ENCODE results near the gene ZMYND15.

DNA sequence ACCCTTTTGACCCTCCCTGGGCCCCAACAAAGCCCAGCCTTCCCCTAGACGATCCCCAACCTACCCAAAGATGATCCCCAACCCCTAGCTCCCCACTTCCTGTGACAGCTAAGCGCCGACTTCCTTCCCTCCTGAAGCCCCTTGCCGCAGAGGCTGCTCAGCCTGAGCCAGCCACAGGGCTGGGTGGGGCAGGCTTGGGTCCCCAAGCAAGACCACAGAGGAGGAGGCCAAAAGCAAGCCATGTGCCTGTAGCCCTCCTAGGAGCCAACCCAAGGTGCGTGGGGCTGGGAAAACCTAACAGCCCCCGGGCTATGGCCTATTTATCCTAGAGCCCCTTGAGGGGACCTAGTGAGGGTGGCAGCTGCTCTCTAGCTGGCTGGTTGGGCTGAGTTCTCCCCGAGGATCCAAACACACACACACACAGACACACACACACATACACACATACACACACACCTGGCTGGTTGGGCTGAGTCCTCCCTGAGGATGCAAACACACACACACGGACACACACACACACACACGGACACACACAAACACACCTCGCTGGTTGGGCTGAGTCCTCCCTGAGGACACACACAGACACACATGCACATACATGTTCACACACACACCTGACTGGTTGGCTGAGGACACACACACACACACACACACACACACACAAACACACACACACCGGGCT, 24.4 kb upstream of the ZMYND15 start:
- TF ChIP-seq, protein P1, sequence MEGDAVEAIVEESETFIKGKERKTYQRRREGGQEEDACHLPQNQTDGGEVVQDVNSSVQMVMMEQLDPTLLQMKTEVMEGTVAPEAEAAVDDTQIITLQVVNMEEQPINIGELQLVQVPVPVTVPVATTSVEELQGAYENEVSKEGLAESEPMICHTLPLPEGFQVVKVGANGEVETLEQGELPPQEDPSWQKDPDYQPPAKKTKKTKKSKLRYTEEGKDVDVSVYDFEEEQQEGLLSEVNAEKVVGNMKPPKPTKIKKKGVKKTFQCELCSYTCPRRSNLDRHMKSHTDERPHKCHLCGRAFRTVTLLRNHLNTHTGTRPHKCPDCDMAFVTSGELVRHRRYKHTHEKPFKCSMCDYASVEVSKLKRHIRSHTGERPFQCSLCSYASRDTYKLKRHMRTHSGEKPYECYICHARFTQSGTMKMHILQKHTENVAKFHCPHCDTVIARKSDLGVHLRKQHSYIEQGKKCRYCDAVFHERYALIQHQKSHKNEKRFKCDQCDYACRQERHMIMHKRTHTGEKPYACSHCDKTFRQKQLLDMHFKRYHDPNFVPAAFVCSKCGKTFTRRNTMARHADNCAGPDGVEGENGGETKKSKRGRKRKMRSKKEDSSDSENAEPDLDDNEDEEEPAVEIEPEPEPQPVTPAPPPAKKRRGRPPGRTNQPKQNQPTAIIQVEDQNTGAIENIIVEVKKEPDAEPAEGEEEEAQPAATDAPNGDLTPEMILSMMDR (IDR thresholded peaks at IDR 0.05; ENCODE audit: insufficient read depth, low read length) = no peak
- TF ChIP-seq POLR2AphosphoS5 (IDR thresholded peaks at IDR 0.05; ENCODE audit: low read depth) = no peak
